ENCODE results near the gene MTO1. TPM values are rescaled to one million over a fixed set of nuclear protein-coding genes. Genes with fewer than 3 reads are reported as not detected.

Gene MTO1
- polyA plus RNA-seq, 1 of the 3 experiments (the other 2 are of a cell fraction), result 11.4 TPM

DNA sequence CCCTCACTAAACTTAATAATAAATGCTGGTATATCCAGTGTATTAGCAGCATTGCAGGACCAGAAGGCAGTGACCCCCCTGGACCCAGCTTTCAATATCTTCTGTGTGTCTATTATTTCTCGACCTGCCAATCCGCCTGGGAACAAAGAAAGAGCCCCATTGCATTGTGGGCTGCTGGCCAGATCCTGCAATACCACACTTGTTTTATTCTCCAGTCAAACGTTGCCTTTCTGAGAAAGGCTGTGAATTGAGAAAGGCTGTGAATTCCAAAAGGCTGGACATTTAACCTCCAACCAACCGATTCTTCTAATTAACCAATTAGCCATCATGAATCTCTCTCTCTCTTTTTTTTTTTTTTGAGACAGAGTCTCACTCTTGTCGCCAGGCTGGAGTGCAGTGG lies 1.5 kb upstream of the MTO1 start:
- POLR2A ChIA-PET, result no interaction called here
- WGBS (ENCODE audit: low lambda C conversion rate), result 76% methylated on average over 5 of the region's 5 CpGs
- CTCF ChIA-PET, result no interaction called here

DNA sequence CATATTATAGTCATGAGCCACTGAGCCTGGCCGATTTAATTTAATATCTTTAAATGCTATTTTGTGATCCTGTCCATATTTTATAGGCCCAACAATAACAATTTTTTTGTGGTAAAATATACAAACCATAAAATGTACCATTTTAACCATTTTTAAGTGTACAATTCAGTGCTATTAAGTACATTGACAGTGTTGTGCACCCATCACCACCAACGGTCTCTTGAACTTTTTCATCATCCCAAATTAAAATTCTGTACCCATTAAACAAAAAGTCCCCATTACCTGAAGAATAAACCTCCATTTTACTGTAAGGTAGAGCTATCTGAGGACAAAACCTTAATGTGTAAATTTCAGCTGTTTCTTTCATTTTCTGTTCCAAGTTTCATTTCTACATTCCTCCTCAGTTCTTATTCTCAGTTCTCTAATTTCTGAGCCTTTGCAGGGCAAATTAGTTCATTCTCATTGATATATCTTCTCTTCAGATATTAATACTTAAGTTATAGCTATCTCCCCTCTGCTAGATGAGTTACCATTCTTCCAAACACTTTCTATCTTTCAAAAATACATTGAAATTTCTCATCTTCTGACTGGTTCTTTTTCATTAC lies 10.3 kb downstream of the MTO1 start:
- Histone ChIP-seq H3K9ac (no peak overlapping the region), H3K4me3 (ENCODE audit: low read depth in 2 of 2, low read length in 1 of 2) (no peak overlapping the region)

More for the DNA sequence above, 1.5 kb upstream of the MTO1 start:
- Histone ChIP-seq H3K36me3 (replicated peaks in 1 of 2; ENCODE audit: control insufficient read depth in 1 of 2, insufficient read depth in 2 of 2, low read length in 1 of 2) (no peaks in the 10 kb centered on the region), H3K27ac (ENCODE audit: low read depth in 2 of 2, low read length in 1 of 2) (no peak overlapping the region), H3K79me2 (ENCODE audit: insufficient read depth) (peaks cover 32% of the 10 kb centered on the region), H4K20me1 (ENCODE audit: insufficient read depth) (no peaks in the 10 kb centered on the region), H3K9ac (no peak overlapping the region), H3F3A (replicated peaks; ENCODE audit: insufficient read depth) (peaks cover 7% of the 10 kb centered on the region), H3K4me1 (ENCODE audit: control insufficient read depth in 1 of 2, insufficient read depth in 2 of 2, low read depth in 1 of 2, low read length in 1 of 2) (no peaks in the 10 kb centered on the region; a peak in 1 of 4 replicates), H3K27me3 (ENCODE audit: insufficient read depth) (no peaks in the 10 kb centered on the region), H3K4me2 (no peak overlapping the region), H2AFZ (ENCODE audit: low read depth) (no peak overlapping the region), H3K9me2 (no peaks in the 10 kb centered on the region), H3K9me3 (no peaks in the 10 kb centered on the region), H3K4me3 (ENCODE audit: low read depth in 2 of 2, low read length in 1 of 2) (no peak overlapping the region)
- TF ChIP-seq NRF1 (IDR thresholded peaks at IDR 0.05; ENCODE audit: low read depth, low read length), result no peak
- TF ChIP-seq, protein P1, sequence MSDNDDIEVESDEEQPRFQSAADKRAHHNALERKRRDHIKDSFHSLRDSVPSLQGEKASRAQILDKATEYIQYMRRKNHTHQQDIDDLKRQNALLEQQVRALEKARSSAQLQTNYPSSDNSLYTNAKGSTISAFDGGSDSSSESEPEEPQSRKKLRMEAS (IDR thresholded peaks at IDR 0.05; ENCODE audit: low read depth), result no peak
- DNase-seq, result no peak

More for the DNA sequence above, 10.3 kb downstream of the MTO1 start:
- TF ChIP-seq, protein P2, sequence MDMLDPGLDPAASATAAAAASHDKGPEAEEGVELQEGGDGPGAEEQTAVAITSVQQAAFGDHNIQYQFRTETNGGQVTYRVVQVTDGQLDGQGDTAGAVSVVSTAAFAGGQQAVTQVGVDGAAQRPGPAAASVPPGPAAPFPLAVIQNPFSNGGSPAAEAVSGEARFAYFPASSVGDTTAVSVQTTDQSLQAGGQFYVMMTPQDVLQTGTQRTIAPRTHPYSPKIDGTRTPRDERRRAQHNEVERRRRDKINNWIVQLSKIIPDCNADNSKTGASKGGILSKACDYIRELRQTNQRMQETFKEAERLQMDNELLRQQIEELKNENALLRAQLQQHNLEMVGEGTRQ (IDR thresholded peaks at IDR 0.05; ENCODE audit: borderline replicate concordance, low read depth, low read length), result no peak
- no peak for TF ChIP-seq EZH2phosphoT487 (IDR thresholded peaks at IDR 0.05; ENCODE audit: borderline replicate concordance, low read depth)
- TF ChIP-seq, protein P3, sequence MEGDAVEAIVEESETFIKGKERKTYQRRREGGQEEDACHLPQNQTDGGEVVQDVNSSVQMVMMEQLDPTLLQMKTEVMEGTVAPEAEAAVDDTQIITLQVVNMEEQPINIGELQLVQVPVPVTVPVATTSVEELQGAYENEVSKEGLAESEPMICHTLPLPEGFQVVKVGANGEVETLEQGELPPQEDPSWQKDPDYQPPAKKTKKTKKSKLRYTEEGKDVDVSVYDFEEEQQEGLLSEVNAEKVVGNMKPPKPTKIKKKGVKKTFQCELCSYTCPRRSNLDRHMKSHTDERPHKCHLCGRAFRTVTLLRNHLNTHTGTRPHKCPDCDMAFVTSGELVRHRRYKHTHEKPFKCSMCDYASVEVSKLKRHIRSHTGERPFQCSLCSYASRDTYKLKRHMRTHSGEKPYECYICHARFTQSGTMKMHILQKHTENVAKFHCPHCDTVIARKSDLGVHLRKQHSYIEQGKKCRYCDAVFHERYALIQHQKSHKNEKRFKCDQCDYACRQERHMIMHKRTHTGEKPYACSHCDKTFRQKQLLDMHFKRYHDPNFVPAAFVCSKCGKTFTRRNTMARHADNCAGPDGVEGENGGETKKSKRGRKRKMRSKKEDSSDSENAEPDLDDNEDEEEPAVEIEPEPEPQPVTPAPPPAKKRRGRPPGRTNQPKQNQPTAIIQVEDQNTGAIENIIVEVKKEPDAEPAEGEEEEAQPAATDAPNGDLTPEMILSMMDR (IDR thresholded peaks at IDR 0.05), result no peak
- no peak for TF ChIP-seq FOXJ3 (CRISPR knock-in tag; IDR thresholded peaks at IDR 0.05)
- TF ChIP-seq RFX5 (IDR thresholded peaks at IDR 0.05; ENCODE audit: low read length), result no peak
- TF ChIP-seq TAF1 (IDR thresholded peaks at IDR 0.05; ENCODE audit: borderline replicate concordance, low read depth, low read length), result no peak
- TF ChIP-seq, protein P4, sequence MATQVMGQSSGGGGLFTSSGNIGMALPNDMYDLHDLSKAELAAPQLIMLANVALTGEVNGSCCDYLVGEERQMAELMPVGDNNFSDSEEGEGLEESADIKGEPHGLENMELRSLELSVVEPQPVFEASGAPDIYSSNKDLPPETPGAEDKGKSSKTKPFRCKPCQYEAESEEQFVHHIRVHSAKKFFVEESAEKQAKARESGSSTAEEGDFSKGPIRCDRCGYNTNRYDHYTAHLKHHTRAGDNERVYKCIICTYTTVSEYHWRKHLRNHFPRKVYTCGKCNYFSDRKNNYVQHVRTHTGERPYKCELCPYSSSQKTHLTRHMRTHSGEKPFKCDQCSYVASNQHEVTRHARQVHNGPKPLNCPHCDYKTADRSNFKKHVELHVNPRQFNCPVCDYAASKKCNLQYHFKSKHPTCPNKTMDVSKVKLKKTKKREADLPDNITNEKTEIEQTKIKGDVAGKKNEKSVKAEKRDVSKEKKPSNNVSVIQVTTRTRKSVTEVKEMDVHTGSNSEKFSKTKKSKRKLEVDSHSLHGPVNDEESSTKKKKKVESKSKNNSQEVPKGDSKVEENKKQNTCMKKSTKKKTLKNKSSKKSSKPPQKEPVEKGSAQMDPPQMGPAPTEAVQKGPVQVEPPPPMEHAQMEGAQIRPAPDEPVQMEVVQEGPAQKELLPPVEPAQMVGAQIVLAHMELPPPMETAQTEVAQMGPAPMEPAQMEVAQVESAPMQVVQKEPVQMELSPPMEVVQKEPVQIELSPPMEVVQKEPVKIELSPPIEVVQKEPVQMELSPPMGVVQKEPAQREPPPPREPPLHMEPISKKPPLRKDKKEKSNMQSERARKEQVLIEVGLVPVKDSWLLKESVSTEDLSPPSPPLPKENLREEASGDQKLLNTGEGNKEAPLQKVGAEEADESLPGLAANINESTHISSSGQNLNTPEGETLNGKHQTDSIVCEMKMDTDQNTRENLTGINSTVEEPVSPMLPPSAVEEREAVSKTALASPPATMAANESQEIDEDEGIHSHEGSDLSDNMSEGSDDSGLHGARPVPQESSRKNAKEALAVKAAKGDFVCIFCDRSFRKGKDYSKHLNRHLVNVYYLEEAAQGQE (IDR thresholded peaks at IDR 0.05; ENCODE audit: low read depth, low read length), result no peak
- TF ChIP-seq, protein P1 (IDR thresholded peaks at IDR 0.05; ENCODE audit: low read depth), result no peak
- no peak for TF ChIP-seq RXRA (IDR thresholded peaks at IDR 0.05; ENCODE audit: borderline replicate concordance, low read depth)
- no peak for TF ChIP-seq SMC3 (IDR thresholded peaks at IDR 0.05; ENCODE audit: low read depth, low read length)
- Histone ChIP-seq H3K79me2 (ENCODE audit: insufficient read depth) (no peaks in the 10 kb centered on the region; the same call in 1 of the 2 replicates), H3K27me3 (ENCODE audit: insufficient read depth) (no peaks in the 10 kb centered on the region), H3K27ac (ENCODE audit: low read depth in 2 of 2, low read length in 1 of 2) (no peak overlapping the region), H2AFZ (ENCODE audit: low read depth) (no peak overlapping the region), H3K36me3 (replicated peaks in 1 of 2; ENCODE audit: control insufficient read depth in 1 of 2, insufficient read depth in 2 of 2, low read length in 1 of 2) (peaks cover 5 to 64% of the 10 kb centered on the region in 2 experiments), H3K4me2 (no peak overlapping the region), H3K9me3 (no peaks in the 10 kb centered on the region), H3K4me1 (ENCODE audit: control insufficient read depth in 1 of 2, insufficient read depth in 2 of 2, low read depth in 1 of 2, low read length in 1 of 2) (no peaks in the 10 kb centered on the region), H3K9me2 (no peaks in the 10 kb centered on the region), H4K20me1 (ENCODE audit: insufficient read depth) (no peaks in the 10 kb centered on the region), H3F3A (replicated peaks; ENCODE audit: insufficient read depth) (no peaks in the 10 kb centered on the region)
- 33% methylated on average over 2 of the region's 2 CpGs for WGBS (ENCODE audit: low lambda C conversion rate)
- DNase-seq, result no peak
- CTCF ChIA-PET, result no interaction called here
- POLR2A ChIA-PET, result interaction anchor here (1.6 kb wide), 1 partner anchor 43 kb away, joined by 3 read pairs; no protein-coding TSS in a partner anchor
